HepG2 (cell line): ENCODE measurements around the gene NUP62. TPM values are rescaled to one million over a fixed set of nuclear protein-coding genes. Genes with fewer than 3 reads are reported as not detected.

Experiments used
- BORCS8-MEF2B ChIP-seq: sonication (generic); formaldehyde crosslinking; IDR thresholded peaks from 2 replicates; pipeline ENCODE4 v1.8.0; 2022; ENCODE audit warnings: mild to moderate bottlenecking, missing genetic modification reagents
- KLF9 ChIP-seq: IDR thresholded peaks from 2 replicates; pipeline ENCODE4 v1.6.1; 2016; ENCODE audit warnings: low read depth
- ZFP1 ChIP-seq: IDR thresholded peaks from 2 replicates; pipeline ENCODE4 v1.6.1; 2016
- ZNF264 ChIP-seq: sonication (generic); formaldehyde crosslinking; IDR thresholded peaks from 2 replicates; pipeline ENCODE4 v1.4.0; 2020; ENCODE audit warnings: missing genetic modification reagents
- polyA plus RNA-seq, 8 experiments: library from polyadenylated mRNA; depleted of rRNA in 3 of 8; stranded (reverse) in 7 of 8; unstranded in 1 of 8; fragments of >200 nt; fragmentation: Illumina TruSeq in 4 of 8; extraction: Trizol in 4 of 8; gene quantifications; 2 replicates each; pipeline versions ENCODE4 v1.2.1 to v1.2.3, GENCODE V29; 2011 to 2016; ENCODE audit warnings: low read depth in 4 of 8, missing spikeins in 1 of 8, mixed read lengths in 1 of 8; ENCODE audit not compliant: insufficient read depth in 1 of 8
- total RNA-seq, 5 experiments: library from RNA; depleted of rRNA; stranded (reverse); fragments of >200 nt; fragmentation: Illumina TruSeq; extraction: Trizol; gene quantifications; 2 replicates each; pipeline ENCODE4 v1.2.3, GENCODE V29; 2016; ENCODE audit warnings: low read depth in 1 of 5
- TF ChIP-seq, protein P1 (sequence below): sonication (generic); formaldehyde crosslinking; conservative IDR thresholded peaks from 2 replicates; pipeline ENCODE4 v1.4.0; 2020; ENCODE audit warnings: missing genetic modification reagents
- TF ChIP-seq, protein P2 (sequence below): sonication (generic); formaldehyde crosslinking; IDR thresholded peaks from 2 replicates; pipeline ENCODE4 v1.4.0; 2020; ENCODE audit warnings: missing genetic modification reagents, borderline replicate concordance
- TF ChIP-seq, protein P3 (sequence below): IDR thresholded peaks from 2 replicates; pipeline ENCODE4 v1.6.1; 2016; ENCODE audit warnings: low read depth, missing genetic modification reagents, missing compliant biosample characterization
- TF ChIP-seq, protein P4 (sequence below), 2 experiments: sonication (generic) in 1 of 2; formaldehyde crosslinking in 1 of 2; IDR thresholded peaks; 2 replicates each; pipeline versions ENCODE4 v1.5.1 to v1.6.1; 2011 to 2020; ENCODE audit warnings: borderline replicate concordance in 1 of 2, low read depth in 1 of 2, low read length in 1 of 2, mild to moderate bottlenecking in 1 of 2, missing genetic modification reagents in 1 of 2, moderate library complexity in 1 of 2
- TF ChIP-seq, protein P5 (sequence below): IDR thresholded peaks from 2 replicates; pipeline ENCODE4 v1.4.0; 2020; ENCODE audit warnings: mild to moderate bottlenecking, missing genetic modification reagents

The NUP62 gene
- total and polyA plus RNA-seq, 2 of the 13 experiments (the other 11 are each of a cell fraction or from before 2014, with no cell fraction given), result 16.5 to 41.5 TPM

DNA sequence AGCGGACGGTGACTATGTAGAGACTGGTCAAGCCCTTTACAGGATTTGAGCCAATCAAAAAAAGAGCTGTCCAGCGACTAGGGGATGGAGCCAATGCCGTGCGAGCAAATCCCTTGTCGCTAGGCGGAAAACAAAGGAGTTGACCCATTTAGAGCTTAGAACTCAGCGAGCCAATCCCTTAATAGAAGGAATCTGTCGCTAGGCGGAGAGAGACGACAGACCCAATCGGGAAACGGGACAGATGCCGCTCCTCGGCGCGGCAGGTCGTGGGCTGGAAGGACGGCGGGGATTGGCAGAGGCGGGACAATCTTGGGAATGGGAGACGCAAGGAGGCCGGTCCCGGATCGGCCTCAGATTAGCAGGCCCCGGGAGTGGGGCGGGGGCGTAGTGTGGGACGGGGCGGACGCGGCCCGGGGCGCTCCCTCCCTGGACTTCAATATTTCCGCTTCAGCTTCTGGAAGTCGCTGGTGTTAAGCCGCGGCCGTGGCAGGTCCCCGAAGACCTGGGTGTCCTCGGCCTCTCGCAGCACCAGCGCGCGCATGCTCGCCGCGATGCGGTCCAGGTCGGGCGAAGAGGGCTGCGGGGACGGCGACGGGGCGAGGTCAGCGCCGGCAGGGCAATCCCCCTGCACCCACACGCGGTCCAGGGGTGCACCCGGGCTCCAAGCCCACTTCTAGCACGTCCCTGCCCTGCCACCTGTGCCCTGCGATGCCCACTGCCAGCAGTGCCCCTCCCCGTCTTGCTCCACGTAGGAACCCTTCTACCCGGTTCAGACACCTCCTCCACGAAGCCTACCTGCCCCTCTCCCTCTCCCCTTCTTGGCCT is 59.6 kb downstream of the NUP62 start (continued):
- TF ChIP-seq, protein P1, sequence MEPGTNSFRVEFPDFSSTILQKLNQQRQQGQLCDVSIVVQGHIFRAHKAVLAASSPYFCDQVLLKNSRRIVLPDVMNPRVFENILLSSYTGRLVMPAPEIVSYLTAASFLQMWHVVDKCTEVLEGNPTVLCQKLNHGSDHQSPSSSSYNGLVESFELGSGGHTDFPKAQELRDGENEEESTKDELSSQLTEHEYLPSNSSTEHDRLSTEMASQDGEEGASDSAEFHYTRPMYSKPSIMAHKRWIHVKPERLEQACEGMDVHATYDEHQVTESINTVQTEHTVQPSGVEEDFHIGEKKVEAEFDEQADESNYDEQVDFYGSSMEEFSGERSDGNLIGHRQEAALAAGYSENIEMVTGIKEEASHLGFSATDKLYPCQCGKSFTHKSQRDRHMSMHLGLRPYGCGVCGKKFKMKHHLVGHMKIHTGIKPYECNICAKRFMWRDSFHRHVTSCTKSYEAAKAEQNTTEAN (CRISPR knock-in tag), result 0 out of 2 replicates have a peak, but pooled peaks have one; percentile 55
- 0 out of 2 replicates have a peak, but pooled peaks have one; percentile 17 for TF ChIP-seq ZFP1 (CRISPR knock-in tag)
- TF ChIP-seq, protein P2, sequence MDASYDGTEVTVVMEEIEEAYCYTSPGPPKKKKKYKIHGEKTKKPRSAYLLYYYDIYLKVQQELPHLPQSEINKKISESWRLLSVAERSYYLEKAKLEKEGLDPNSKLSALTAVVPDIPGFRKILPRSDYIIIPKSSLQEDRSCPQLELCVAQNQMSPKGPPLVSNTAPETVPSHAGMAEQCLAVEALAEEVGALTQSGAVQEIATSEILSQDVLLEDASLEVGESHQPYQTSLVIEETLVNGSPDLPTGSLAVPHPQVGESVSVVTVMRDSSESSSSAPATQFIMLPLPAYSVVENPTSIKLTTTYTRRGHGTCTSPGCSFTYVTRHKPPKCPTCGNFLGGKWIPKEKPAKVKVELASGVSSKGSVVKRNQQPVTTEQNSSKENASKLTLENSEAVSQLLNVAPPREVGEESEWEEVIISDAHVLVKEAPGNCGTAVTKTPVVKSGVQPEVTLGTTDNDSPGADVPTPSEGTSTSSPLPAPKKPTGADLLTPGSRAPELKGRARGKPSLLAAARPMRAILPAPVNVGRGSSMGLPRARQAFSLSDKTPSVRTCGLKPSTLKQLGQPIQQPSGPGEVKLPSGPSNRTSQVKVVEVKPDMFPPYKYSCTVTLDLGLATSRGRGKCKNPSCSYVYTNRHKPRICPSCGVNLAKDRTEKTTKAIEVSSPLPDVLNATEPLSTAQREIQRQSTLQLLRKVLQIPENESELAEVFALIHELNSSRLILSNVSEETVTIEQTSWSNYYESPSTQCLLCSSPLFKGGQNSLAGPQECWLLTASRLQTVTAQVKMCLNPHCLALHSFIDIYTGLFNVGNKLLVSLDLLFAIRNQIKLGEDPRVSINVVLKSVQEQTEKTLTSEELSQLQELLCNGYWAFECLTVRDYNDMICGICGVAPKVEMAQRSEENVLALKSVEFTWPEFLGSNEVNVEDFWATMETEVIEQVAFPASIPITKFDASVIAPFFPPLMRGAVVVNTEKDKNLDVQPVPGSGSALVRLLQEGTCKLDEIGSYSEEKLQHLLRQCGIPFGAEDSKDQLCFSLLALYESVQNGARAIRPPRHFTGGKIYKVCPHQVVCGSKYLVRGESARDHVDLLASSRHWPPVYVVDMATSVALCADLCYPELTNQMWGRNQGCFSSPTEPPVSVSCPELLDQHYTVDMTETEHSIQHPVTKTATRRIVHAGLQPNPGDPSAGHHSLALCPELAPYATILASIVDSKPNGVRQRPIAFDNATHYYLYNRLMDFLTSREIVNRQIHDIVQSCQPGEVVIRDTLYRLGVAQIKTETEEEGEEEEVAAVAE, result no peak; the same call in 1 of the 2 replicates
- TF ChIP-seq, protein P3, sequence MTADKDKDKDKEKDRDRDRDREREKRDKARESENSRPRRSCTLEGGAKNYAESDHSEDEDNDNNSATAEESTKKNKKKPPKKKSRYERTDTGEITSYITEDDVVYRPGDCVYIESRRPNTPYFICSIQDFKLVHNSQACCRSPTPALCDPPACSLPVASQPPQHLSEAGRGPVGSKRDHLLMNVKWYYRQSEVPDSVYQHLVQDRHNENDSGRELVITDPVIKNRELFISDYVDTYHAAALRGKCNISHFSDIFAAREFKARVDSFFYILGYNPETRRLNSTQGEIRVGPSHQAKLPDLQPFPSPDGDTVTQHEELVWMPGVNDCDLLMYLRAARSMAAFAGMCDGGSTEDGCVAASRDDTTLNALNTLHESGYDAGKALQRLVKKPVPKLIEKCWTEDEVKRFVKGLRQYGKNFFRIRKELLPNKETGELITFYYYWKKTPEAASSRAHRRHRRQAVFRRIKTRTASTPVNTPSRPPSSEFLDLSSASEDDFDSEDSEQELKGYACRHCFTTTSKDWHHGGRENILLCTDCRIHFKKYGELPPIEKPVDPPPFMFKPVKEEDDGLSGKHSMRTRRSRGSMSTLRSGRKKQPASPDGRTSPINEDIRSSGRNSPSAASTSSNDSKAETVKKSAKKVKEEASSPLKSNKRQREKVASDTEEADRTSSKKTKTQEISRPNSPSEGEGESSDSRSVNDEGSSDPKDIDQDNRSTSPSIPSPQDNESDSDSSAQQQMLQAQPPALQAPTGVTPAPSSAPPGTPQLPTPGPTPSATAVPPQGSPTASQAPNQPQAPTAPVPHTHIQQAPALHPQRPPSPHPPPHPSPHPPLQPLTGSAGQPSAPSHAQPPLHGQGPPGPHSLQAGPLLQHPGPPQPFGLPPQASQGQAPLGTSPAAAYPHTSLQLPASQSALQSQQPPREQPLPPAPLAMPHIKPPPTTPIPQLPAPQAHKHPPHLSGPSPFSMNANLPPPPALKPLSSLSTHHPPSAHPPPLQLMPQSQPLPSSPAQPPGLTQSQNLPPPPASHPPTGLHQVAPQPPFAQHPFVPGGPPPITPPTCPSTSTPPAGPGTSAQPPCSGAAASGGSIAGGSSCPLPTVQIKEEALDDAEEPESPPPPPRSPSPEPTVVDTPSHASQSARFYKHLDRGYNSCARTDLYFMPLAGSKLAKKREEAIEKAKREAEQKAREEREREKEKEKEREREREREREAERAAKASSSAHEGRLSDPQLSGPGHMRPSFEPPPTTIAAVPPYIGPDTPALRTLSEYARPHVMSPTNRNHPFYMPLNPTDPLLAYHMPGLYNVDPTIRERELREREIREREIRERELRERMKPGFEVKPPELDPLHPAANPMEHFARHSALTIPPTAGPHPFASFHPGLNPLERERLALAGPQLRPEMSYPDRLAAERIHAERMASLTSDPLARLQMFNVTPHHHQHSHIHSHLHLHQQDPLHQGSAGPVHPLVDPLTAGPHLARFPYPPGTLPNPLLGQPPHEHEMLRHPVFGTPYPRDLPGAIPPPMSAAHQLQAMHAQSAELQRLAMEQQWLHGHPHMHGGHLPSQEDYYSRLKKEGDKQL (CRISPR knock-in tag), result 0 out of 2 replicates have a peak, but pooled peaks have one; percentile 12
- TF ChIP-seq KLF9 (CRISPR knock-in tag), result no peak
- TF ChIP-seq, protein P4, sequence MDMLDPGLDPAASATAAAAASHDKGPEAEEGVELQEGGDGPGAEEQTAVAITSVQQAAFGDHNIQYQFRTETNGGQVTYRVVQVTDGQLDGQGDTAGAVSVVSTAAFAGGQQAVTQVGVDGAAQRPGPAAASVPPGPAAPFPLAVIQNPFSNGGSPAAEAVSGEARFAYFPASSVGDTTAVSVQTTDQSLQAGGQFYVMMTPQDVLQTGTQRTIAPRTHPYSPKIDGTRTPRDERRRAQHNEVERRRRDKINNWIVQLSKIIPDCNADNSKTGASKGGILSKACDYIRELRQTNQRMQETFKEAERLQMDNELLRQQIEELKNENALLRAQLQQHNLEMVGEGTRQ (IDR thresholded peaks at IDR 0.05; ENCODE audit: low read depth, low read length), result no peak
- TF ChIP-seq, protein P4 (CRISPR knock-in tag; IDR thresholded peaks at IDR 0.05; ENCODE audit: borderline replicate concordance), result no peak; the same call in 1 of the 2 replicates
- TF ChIP-seq, protein P5, sequence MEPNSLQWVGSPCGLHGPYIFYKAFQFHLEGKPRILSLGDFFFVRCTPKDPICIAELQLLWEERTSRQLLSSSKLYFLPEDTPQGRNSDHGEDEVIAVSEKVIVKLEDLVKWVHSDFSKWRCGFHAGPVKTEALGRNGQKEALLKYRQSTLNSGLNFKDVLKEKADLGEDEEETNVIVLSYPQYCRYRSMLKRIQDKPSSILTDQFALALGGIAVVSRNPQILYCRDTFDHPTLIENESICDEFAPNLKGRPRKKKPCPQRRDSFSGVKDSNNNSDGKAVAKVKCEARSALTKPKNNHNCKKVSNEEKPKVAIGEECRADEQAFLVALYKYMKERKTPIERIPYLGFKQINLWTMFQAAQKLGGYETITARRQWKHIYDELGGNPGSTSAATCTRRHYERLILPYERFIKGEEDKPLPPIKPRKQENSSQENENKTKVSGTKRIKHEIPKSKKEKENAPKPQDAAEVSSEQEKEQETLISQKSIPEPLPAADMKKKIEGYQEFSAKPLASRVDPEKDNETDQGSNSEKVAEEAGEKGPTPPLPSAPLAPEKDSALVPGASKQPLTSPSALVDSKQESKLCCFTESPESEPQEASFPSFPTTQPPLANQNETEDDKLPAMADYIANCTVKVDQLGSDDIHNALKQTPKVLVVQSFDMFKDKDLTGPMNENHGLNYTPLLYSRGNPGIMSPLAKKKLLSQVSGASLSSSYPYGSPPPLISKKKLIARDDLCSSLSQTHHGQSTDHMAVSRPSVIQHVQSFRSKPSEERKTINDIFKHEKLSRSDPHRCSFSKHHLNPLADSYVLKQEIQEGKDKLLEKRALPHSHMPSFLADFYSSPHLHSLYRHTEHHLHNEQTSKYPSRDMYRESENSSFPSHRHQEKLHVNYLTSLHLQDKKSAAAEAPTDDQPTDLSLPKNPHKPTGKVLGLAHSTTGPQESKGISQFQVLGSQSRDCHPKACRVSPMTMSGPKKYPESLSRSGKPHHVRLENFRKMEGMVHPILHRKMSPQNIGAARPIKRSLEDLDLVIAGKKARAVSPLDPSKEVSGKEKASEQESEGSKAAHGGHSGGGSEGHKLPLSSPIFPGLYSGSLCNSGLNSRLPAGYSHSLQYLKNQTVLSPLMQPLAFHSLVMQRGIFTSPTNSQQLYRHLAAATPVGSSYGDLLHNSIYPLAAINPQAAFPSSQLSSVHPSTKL (CRISPR knock-in tag), result peak; percentile 40
- 0 out of 2 replicates have a peak, but pooled peaks have one; percentile 7 for TF ChIP-seq BORCS8-MEF2B (CRISPR knock-in tag)
- no peak for TF ChIP-seq ZNF264 (CRISPR knock-in tag)
